ENCODE data around the gene OCA2.

The OCA2 gene

GRCh38 chr15:27873828-27874227, 225.3 kb downstream of the OCA2 start:
- H3K27me3 ChIP-seq (ENCODE audit: insufficient read depth, low read length): no peaks in the 10 kb centered on the region
- no peak overlapping the region for H2AFZ ChIP-seq (ENCODE audit: low read depth, low read length)
- no peaks in the 10 kb centered on the region for H3K4me1 ChIP-seq (ENCODE audit: insufficient read depth, low read length)
- H3K4me3 ChIP-seq (ENCODE audit: low read length): no peak overlapping the region
- no peaks in the 10 kb centered on the region for H3K9me3 ChIP-seq (ENCODE audit: low read length)
- H3K36me3 ChIP-seq (ENCODE audit: insufficient read depth, low read length): no peaks in the 10 kb centered on the region

GRCh38 chr15:27873039-27873438, 226.1 kb downstream of the OCA2 start:
- no peaks in the 10 kb centered on the region for H3K36me3 ChIP-seq (ENCODE audit: insufficient read depth, low read length)
- no peaks in the 10 kb centered on the region for H3K9me3 ChIP-seq (ENCODE audit: low read length)
- H3K4me1 ChIP-seq (ENCODE audit: insufficient read depth, low read length): no peaks in the 10 kb centered on the region
- H3K27me3 ChIP-seq (ENCODE audit: insufficient read depth, low read length): no peaks in the 10 kb centered on the region
- H2AFZ ChIP-seq (ENCODE audit: low read depth, low read length): no peak overlapping the region
- H3K4me3 ChIP-seq (ENCODE audit: low read length): no peak overlapping the region

GRCh38 chr15:27872355-27872754, 226.8 kb downstream of the OCA2 start:
- no peak overlapping the region for H3K4me3 ChIP-seq (ENCODE audit: low read length)
- H3K36me3 ChIP-seq (ENCODE audit: insufficient read depth, low read length): no peaks in the 10 kb centered on the region
- H3K27me3 ChIP-seq (ENCODE audit: insufficient read depth, low read length): no peaks in the 10 kb centered on the region
- no peak overlapping the region for H2AFZ ChIP-seq (ENCODE audit: low read depth, low read length)
- H3K9me3 ChIP-seq (ENCODE audit: low read length): no peaks in the 10 kb centered on the region
- H3K4me1 ChIP-seq (ENCODE audit: insufficient read depth, low read length): no peaks in the 10 kb centered on the region

- no peak overlapping the region for H2AFZ ChIP-seq (ENCODE audit: low read depth, low read length)
- no peaks in the 10 kb centered on the region for H3K27me3 ChIP-seq (ENCODE audit: insufficient read depth, low read length)
These were observed 227.2 kb downstream of the OCA2 start for GRCh38 chr15:27871902-27872260.

GRCh38 chr15:27871078-27871901, 227.8 kb downstream of the OCA2 start:
- Histone ChIP-seq H2AFZ (ENCODE audit: low read depth, low read length) (no peak overlapping the region), H3K36me3 (ENCODE audit: insufficient read depth, low read length) (no peaks in the 10 kb centered on the region), H3K4me3 (ENCODE audit: low read length) (no peak overlapping the region), H3K9me3 (ENCODE audit: low read length) (no peaks in the 10 kb centered on the region), H3K4me1 (ENCODE audit: insufficient read depth, low read length) (no peaks in the 10 kb centered on the region), H3K27me3 (ENCODE audit: insufficient read depth, low read length) (no peaks in the 10 kb centered on the region)

More at GRCh38 chr15:27871902-27872260, 227.2 kb downstream of the OCA2 start:
- no peaks in the 10 kb centered on the region for H3K36me3 ChIP-seq (ENCODE audit: insufficient read depth, low read length)
- no peaks in the 10 kb centered on the region for H3K9me3 ChIP-seq (ENCODE audit: low read length)
- no peaks in the 10 kb centered on the region for H3K4me1 ChIP-seq (ENCODE audit: insufficient read depth, low read length)
- H3K4me3 ChIP-seq (ENCODE audit: low read length): no peak overlapping the region

- no peak overlapping the region for H3K4me3 ChIP-seq (ENCODE audit: low read length)
These were observed 228.8 kb downstream of the OCA2 start for GRCh38 chr15:27870320-27870719.

GRCh38 chr15:27869697-27870281, 229.3 kb downstream of the OCA2 start:
- Histone ChIP-seq H3K9me3 (ENCODE audit: low read length) (no peaks in the 10 kb centered on the region), H3K4me3 (ENCODE audit: low read length) (no peak overlapping the region), H3K36me3 (ENCODE audit: insufficient read depth, low read length) (no peaks in the 10 kb centered on the region), H3K27me3 (ENCODE audit: insufficient read depth, low read length) (no peaks in the 10 kb centered on the region), H3K4me1 (ENCODE audit: insufficient read depth, low read length) (no peaks in the 10 kb centered on the region), H2AFZ (ENCODE audit: low read depth, low read length) (no peak overlapping the region)

More at GRCh38 chr15:27870320-27870719, 228.8 kb downstream of the OCA2 start:
- H2AFZ ChIP-seq (ENCODE audit: low read depth, low read length): no peak overlapping the region
- no peaks in the 10 kb centered on the region for H3K4me1 ChIP-seq (ENCODE audit: insufficient read depth, low read length)
- H3K9me3 ChIP-seq (ENCODE audit: low read length): no peaks in the 10 kb centered on the region
- H3K36me3 ChIP-seq (ENCODE audit: insufficient read depth, low read length): no peaks in the 10 kb centered on the region
- no peaks in the 10 kb centered on the region for H3K27me3 ChIP-seq (ENCODE audit: insufficient read depth, low read length)

- no peak overlapping the region for H3K4me3 ChIP-seq (ENCODE audit: low read length)
- H3K4me1 ChIP-seq (ENCODE audit: insufficient read depth, low read length): no peaks in the 10 kb centered on the region
- H3K27me3 ChIP-seq (ENCODE audit: insufficient read depth, low read length): no peaks in the 10 kb centered on the region
- H3K36me3 ChIP-seq (ENCODE audit: insufficient read depth, low read length): no peaks in the 10 kb centered on the region
- no peak overlapping the region for H2AFZ ChIP-seq (ENCODE audit: low read depth, low read length)
- H3K9me3 ChIP-seq (ENCODE audit: low read length): no peaks in the 10 kb centered on the region
These were observed 230.2 kb downstream of the OCA2 start for GRCh38 chr15:27868828-27869404.

- Histone ChIP-seq H3K36me3 (ENCODE audit: insufficient read depth, low read length) (no peaks in the 10 kb centered on the region), H3K4me3 (ENCODE audit: low read length) (no peak overlapping the region), H3K27me3 (ENCODE audit: insufficient read depth, low read length) (no peaks in the 10 kb centered on the region), H3K9me3 (ENCODE audit: low read length) (no peaks in the 10 kb centered on the region), H2AFZ (ENCODE audit: low read depth, low read length) (no peak overlapping the region), H3K4me1 (ENCODE audit: insufficient read depth, low read length) (no peaks in the 10 kb centered on the region)
These were observed 231.3 kb downstream of the OCA2 start for GRCh38 chr15:27867861-27868260.

GRCh38 chr15:27866505-27867165, 232.5 kb downstream of the OCA2 start:
- no peaks in the 10 kb centered on the region for H3K27me3 ChIP-seq (ENCODE audit: insufficient read depth, low read length)
- no peaks in the 10 kb centered on the region for H3K36me3 ChIP-seq (ENCODE audit: insufficient read depth, low read length)
- H2AFZ ChIP-seq (ENCODE audit: low read depth, low read length): no peak overlapping the region
- no peak overlapping the region for H3K4me3 ChIP-seq (ENCODE audit: low read length)
- no peaks in the 10 kb centered on the region for H3K4me1 ChIP-seq (ENCODE audit: insufficient read depth, low read length)
- H3K9me3 ChIP-seq (ENCODE audit: low read length): no peaks in the 10 kb centered on the region

- no peak overlapping the region for H3K4me3 ChIP-seq (ENCODE audit: low read length)
These were observed 233.2 kb downstream of the OCA2 start for GRCh38 chr15:27865926-27866325.

GRCh38 chr15:27865323-27865922, 233.7 kb downstream of the OCA2 start:
- Histone ChIP-seq H3K27me3 (ENCODE audit: insufficient read depth, low read length) (no peaks in the 10 kb centered on the region), H3K36me3 (ENCODE audit: insufficient read depth, low read length) (no peaks in the 10 kb centered on the region), H3K4me3 (ENCODE audit: low read length) (no peak overlapping the region), H3K4me1 (ENCODE audit: insufficient read depth, low read length) (no peaks in the 10 kb centered on the region), H2AFZ (ENCODE audit: low read depth, low read length) (no peak overlapping the region), H3K9me3 (ENCODE audit: low read length) (no peaks in the 10 kb centered on the region)

More at GRCh38 chr15:27865926-27866325, 233.2 kb downstream of the OCA2 start:
- H3K9me3 ChIP-seq (ENCODE audit: low read length): no peaks in the 10 kb centered on the region
- H3K27me3 ChIP-seq (ENCODE audit: insufficient read depth, low read length): no peaks in the 10 kb centered on the region
- no peaks in the 10 kb centered on the region for H3K4me1 ChIP-seq (ENCODE audit: insufficient read depth, low read length)
- H2AFZ ChIP-seq (ENCODE audit: low read depth, low read length): no peak overlapping the region
- no peaks in the 10 kb centered on the region for H3K36me3 ChIP-seq (ENCODE audit: insufficient read depth, low read length)

- H3K4me1 ChIP-seq (ENCODE audit: insufficient read depth, low read length): no peaks in the 10 kb centered on the region
- H2AFZ ChIP-seq (ENCODE audit: low read depth, low read length): no peak overlapping the region
- H3K36me3 ChIP-seq (ENCODE audit: insufficient read depth, low read length): no peaks in the 10 kb centered on the region
- H3K4me3 ChIP-seq (ENCODE audit: low read length): no peak overlapping the region
- H3K9me3 ChIP-seq (ENCODE audit: low read length): no peaks in the 10 kb centered on the region
- no peaks in the 10 kb centered on the region for H3K27me3 ChIP-seq (ENCODE audit: insufficient read depth, low read length)
These were observed 234.4 kb downstream of the OCA2 start for GRCh38 chr15:27864719-27865118.

All from neuron (in vitro differentiated cells).